GM12878 (cell line): ENCODE data around the gene HIVEP3. TPM values are rescaled to one million over a fixed set of nuclear protein-coding genes. Genes with fewer than 3 reads are reported as not detected.
"Not testable (repeated sequence)": the region's sequence is repeated elsewhere in the genome, so short reads cannot be mapped to it uniquely, and the experiment has no call there.

ENCODE experiments used
- ATAC-seq: fragments of 200-7000 bp; cut with Tn5 transposase; 3 replicates; pipeline ENCODE4 v1.9.1; 2020; ENCODE audit warnings: mild to moderate bottlenecking, moderate library complexity
- BruUV-seq: library from RNA; stranded (reverse); fragments of 400-500 nt; replicated peaks from 2 replicates; lab custom pipeline; 2021; lab: Mats Ljungman, UMichigan
- CTCF ChIA-PET: fragments of 300-600 bp; sonication (Branson Sonifier 250); formaldehyde crosslinking; extraction: SDS; loops from one replicate; lab custom pipeline; 2021; ENCODE audit warnings: inconsistent platforms; lab: Yijun Ruan, JAX
- POLR2A ChIA-PET: fragments of 350-600 bp; formaldehyde crosslinking; extraction: SDS; loops from one replicate; lab custom pipeline; 2021; ENCODE audit warnings: inconsistent platforms; lab: Charles Lee
- RAD21 ChIA-PET: fragments of 300-600 bp; sonication (Branson Sonifier 250); formaldehyde crosslinking; loops from one replicate; lab custom pipeline; 2023; ENCODE audit warnings: antibody characterized with exemption; ENCODE audit not compliant: unreplicated experiment; lab: Charles Lee
- SMC1A ChIA-PET: fragments of 300-600 bp; sonication (Branson Sonifier 250); formaldehyde crosslinking; loops from one replicate; lab custom pipeline; 2023; ENCODE audit not compliant: unreplicated experiment, uncharacterized antibody; lab: Charles Lee
- DNase-seq: peaks from one replicate; pipeline ENCODE4 v3.0.0-alpha.2; 2011; ENCODE audit warnings: low read depth, low spot score
- FAIRE-seq: peaks from 3 replicates; lab custom pipeline; 2011; peaks lifted over from hg19 to GRCh38; lab: Jason Lieb, UNC
- H2AFZ ChIP-seq: 2 replicates; pipeline ENCODE4 v1.6.0; 2011; ENCODE audit warnings: low read depth, low read length, control low read depth; ENCODE audit not compliant: control insufficient read depth
- H3K27ac ChIP-seq: 2 replicates; pipeline ENCODE4 v1.5.1; 2011; ENCODE audit warnings: control low read depth; ENCODE audit not compliant: control insufficient read depth, insufficient read depth
- H3K27me3 ChIP-seq, 2 experiments: replicated peaks in 1 of 2; 2 replicates each; pipeline versions ENCODE4 v1.6.0 to v1.6.1; 2011; ENCODE audit warnings: low read length in 1 of 2; ENCODE audit not compliant: control insufficient read depth in 2 of 2, insufficient read depth in 2 of 2
- H3K36me3 ChIP-seq, 2 experiments: 2 replicates each; pipeline ENCODE4 v1.5.1; 2011; ENCODE audit warnings: low read length in 1 of 2; ENCODE audit not compliant: control insufficient read depth in 2 of 2, insufficient read depth in 2 of 2
- H3K4me1 ChIP-seq: 2 replicates; pipeline ENCODE4 v1.6.1; 2011; ENCODE audit warnings: mild to moderate bottlenecking, low read length, moderate library complexity, mixed read lengths; ENCODE audit not compliant: control insufficient read depth, insufficient read depth
- H3K4me2 ChIP-seq: 2 replicates; pipeline ENCODE4 v1.6.0; 2011; ENCODE audit warnings: control low read depth; ENCODE audit not compliant: control insufficient read depth, insufficient read depth
- H3K4me3 ChIP-seq: fragments of 200-600 bp; sonication (generic); 2 replicates; pipeline ENCODE4 v1.5.1; 2016
- H3K79me2 ChIP-seq: 2 replicates; pipeline ENCODE4 v1.6.0; 2011; ENCODE audit warnings: low read length; ENCODE audit not compliant: control insufficient read depth, insufficient read depth
- H3K9ac ChIP-seq: 2 replicates; pipeline ENCODE4 v1.8.0; 2011; ENCODE audit warnings: low read length, control low read depth, mixed read lengths; ENCODE audit not compliant: control insufficient read depth, insufficient read depth
- H3K9me3 ChIP-seq: replicated peaks from 3 replicates; pipeline ENCODE4 v1.5.1; 2011; ENCODE audit warnings: mild to moderate bottlenecking, low read length; ENCODE audit not compliant: control insufficient read depth, insufficient read depth
- H4K20me1 ChIP-seq: 2 replicates; pipeline ENCODE4 v1.6.0; 2011; ENCODE audit not compliant: control insufficient read depth, insufficient read depth
- CBFB ChIP-seq: IDR thresholded peaks from 2 replicates; pipeline ENCODE4 v1.6.1; 2016; ENCODE audit warnings: antibody characterized with exemption, low read depth
- EED ChIP-seq: sonication (generic); IDR thresholded peaks from 2 replicates; pipeline ENCODE4 v1.6.1; 2016; ENCODE audit warnings: antibody characterized with exemption, low read depth
- SMAD1 ChIP-seq: fragments of 450-650 bp; IDR thresholded peaks from 2 replicates; pipeline ENCODE4 v1.6.1; 2018; ENCODE audit warnings: mild to moderate bottlenecking, low read depth; ENCODE audit not compliant: partially characterized antibody
- WGBS: methylation state at CpG from one replicate; pipeline ENCODE4 v1.1.6; 2016; ENCODE audit warnings: low lambda C conversion rate; ENCODE audit not compliant: insufficient replicate concordance, insufficient coverage; ENCODE audit errors: missing lambda C conversion rate; 5-methylcytosine and 5-hydroxymethylcytosine counted together
- in situ Hi-C: fragments of 300-500 bp; cut with MboI; formaldehyde crosslinking; loops from 9 replicates; pipeline ENCODE4 v1.14.3; 2018; ENCODE audit warnings: mixed read lengths
- intact Hi-C: fragments of 100-400 bp; cut with micrococcal nuclease; formaldehyde crosslinking; loops from one replicate; pipeline ENCODE4 v1.14.2; 2022; ENCODE audit not compliant: unreplicated experiment
- polyA plus RNA-seq, 11 experiments: library from polyadenylated mRNA; depleted of rRNA in 4 of 11; unstranded in 6 of 11; stranded (reverse) in 5 of 11; fragments of >200 nt; fragmentation: Nextera tagmentation in 4 of 11; fragmentation: Illumina TruSeq in 1 of 11; extraction: Ambion mirVana in 4 of 11; extraction: Trizol in 1 of 11; gene quantifications; 1 replicate in 1 of 11; 2 replicates in 10 of 11; pipeline versions ENCODE4 v1.2.1 to v1.2.3, GENCODE V29; 2011 to 2016; ENCODE audit warnings: inconsistent platforms in 2 of 11, missing spikeins in 2 of 11, low read depth in 1 of 11
- total RNA-seq, 4 experiments: library from RNA; depleted of rRNA in 3 of 4; stranded (reverse); fragments of >200 nt in 3 of 4; fragmentation: Illumina TruSeq in 1 of 4; extraction: Trizol in 1 of 4; gene quantifications; 2 replicates each; pipeline versions ENCODE4 v1.2.1 to v1.2.3, GENCODE V29; 2013 to 2021
- TF ChIP-seq, protein P1 (sequence below): fragments of 450-650 bp; IDR thresholded peaks from 2 replicates; pipeline ENCODE4 v1.6.1; 2017; ENCODE audit warnings: mild to moderate bottlenecking
- TF ChIP-seq, protein P2 (sequence below): fragments of 450-650 bp; formaldehyde crosslinking; IDR thresholded peaks from 2 replicates; pipeline ENCODE4 v1.4.0; 2020; ENCODE audit warnings: mild to moderate bottlenecking, moderate library complexity

HIVEP3 gene
- total and polyA plus RNA-seq, 10 of the 15 experiments (the other 5 are each of a cell fraction or from before 2014, with no cell fraction given) = 1.8 to 13.6 (median 3.8) TPM

DNA sequence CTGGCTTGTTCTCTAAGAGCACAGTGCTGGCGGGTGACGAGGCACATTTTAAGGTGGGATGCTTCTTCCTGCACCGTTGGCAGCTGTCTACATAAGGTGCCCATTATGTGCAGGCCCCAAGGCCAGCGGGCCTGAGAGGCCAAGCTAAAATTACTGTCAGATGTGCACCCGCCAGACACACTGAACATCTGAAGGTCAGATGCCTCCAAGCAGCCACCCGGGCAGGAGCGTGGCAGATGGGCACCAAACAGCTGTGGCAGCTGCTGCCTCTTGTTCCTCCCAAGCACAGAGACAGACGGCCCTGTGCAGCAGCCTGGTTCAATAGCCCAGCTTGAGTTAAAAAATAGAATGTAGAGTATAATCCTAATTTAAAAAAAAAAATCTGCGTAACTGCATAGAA, 222.3 kb downstream of the HIVEP3 start (continued):
- no peak for TF ChIP-seq CBFB
- TF ChIP-seq, protein P1, sequence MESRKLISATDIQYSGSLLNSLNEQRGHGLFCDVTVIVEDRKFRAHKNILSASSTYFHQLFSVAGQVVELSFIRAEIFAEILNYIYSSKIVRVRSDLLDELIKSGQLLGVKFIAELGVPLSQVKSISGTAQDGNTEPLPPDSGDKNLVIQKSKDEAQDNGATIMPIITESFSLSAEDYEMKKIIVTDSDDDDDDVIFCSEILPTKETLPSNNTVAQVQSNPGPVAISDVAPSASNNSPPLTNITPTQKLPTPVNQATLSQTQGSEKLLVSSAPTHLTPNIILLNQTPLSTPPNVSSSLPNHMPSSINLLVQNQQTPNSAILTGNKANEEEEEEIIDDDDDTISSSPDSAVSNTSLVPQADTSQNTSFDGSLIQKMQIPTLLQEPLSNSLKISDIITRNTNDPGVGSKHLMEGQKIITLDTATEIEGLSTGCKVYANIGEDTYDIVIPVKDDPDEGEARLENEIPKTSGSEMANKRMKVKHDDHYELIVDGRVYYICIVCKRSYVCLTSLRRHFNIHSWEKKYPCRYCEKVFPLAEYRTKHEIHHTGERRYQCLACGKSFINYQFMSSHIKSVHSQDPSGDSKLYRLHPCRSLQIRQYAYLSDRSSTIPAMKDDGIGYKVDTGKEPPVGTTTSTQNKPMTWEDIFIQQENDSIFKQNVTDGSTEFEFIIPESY = no peak
- TF ChIP-seq EED = no peak
- no peak for TF ChIP-seq SMAD1

DNA sequence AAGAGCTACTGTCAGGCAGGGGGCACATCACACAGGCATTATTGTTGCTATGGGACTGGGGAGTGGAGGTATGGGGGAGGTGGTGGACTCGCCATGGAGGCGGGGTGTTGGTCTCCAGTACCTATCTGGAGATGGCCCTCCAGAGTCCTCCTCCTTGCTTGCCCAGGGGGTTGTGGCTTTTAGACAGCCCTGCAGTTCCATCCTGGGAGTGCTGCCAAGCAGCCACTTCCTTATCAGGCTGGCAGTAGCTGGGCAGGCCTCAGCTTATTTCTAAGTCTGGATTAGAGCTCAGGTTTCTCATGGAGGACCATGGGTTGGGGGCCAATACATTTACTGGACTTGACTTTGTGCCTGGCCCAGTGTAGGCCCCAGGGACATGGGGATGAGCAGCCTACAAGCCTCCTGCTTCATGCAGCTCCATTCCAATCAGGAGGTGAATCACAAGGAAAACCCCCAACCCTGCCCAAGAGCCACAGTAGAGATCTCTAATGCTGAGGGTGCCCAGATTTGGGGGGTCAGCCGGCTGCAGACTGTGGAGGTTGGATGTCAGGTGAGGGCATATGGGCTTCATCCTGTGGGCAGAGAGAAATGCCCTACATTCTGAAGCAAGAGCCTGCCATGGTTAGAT, 223.5 kb downstream of the HIVEP3 start:
- Histone ChIP-seq H3K9me3 (no peaks in the 10 kb centered on the region), H3K27ac (no peak overlapping the region), H3K79me2 (no peaks in the 10 kb centered on the region), H4K20me1 (no peaks in the 10 kb centered on the region), H2AFZ (no peak overlapping the region), H3K36me3 (no peaks in the 10 kb centered on the region), H3K9ac (no peak overlapping the region), H3K27me3 (no peaks in the 10 kb centered on the region), H3K4me3 (no peak overlapping the region), H3K4me2 (no peak overlapping the region), H3K4me1 (peaks cover 22% of the 10 kb centered on the region)
- ChIA-PET CTCF (interaction anchor here (0.5 to 1.3 kb wide), 3 partner anchors 27 to 1173 kb away, joined by 3 to 4 read pairs (median 4); no protein-coding TSS in a partner anchor), POLR2A (interaction anchor here (3.7 kb wide), 1 partner anchor 13 kb away, joined by 17 read pairs; no protein-coding TSS in a partner anchor), SMC1A (interaction anchor here (1.0 to 2.5 kb wide), 8 partner anchors 12 to 117 kb away, joined by 3 to 9 read pairs (median 4); no protein-coding TSS in a partner anchor), RAD21 (interaction anchor here (1.5 to 1.6 kb wide), 2 partner anchors 11 to 33 kb away, joined by 3 to 4 read pairs; no protein-coding TSS in a partner anchor)
- BruUV-seq = no TSS peak
- 65% methylated on average over 3 of the region's 3 CpGs for WGBS
- FAIRE-seq = no peak
- intact Hi-C loops = no loop called here
- in situ Hi-C loops = no loop called here
- ATAC-seq = no peak
- TF ChIP-seq, protein P2, sequence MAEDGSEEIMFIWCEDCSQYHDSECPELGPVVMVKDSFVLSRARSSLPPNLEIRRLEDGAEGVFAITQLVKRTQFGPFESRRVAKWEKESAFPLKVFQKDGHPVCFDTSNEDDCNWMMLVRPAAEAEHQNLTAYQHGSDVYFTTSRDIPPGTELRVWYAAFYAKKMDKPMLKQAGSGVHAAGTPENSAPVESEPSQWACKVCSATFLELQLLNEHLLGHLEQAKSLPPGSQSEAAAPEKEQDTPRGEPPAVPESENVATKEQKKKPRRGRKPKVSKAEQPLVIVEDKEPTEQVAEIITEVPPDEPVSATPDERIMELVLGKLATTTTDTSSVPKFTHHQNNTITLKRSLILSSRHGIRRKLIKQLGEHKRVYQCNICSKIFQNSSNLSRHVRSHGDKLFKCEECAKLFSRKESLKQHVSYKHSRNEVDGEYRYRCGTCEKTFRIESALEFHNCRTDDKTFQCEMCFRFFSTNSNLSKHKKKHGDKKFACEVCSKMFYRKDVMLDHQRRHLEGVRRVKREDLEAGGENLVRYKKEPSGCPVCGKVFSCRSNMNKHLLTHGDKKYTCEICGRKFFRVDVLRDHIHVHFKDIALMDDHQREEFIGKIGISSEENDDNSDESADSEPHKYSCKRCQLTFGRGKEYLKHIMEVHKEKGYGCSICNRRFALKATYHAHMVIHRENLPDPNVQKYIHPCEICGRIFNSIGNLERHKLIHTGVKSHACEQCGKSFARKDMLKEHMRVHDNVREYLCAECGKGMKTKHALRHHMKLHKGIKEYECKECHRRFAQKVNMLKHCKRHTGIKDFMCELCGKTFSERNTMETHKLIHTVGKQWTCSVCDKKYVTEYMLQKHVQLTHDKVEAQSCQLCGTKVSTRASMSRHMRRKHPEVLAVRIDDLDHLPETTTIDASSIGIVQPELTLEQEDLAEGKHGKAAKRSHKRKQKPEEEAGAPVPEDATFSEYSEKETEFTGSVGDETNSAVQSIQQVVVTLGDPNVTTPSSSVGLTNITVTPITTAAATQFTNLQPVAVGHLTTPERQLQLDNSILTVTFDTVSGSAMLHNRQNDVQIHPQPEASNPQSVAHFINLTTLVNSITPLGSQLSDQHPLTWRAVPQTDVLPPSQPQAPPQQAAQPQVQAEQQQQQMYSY = no peak
- DNase-seq = no peak

DNA sequence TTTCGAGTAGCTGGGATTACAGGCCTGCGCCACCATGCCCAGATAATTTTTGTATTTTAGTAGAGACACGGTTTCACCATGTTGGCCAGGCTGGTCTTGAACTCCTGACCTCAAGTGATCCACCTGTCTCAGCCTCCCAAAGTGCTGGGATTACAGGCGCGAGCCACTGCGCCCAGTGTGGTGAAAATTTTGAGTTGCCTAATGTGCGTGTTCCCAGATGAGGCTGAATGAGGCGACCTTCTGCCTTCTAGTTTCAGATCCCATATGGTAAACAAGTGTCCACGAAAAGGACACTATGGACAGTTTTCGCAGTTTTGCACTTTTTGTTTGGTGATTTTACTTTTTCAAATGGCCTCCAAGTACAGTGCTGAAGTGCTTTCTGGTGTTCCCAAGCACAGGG, 226.8 kb downstream of the HIVEP3 start:
- H3K4me3 ChIP-seq, H3K9me3 ChIP-seq, H3K4me2 ChIP-seq, BruUV-seq, DNase-seq, H3K36me3 ChIP-seq, H3K27ac ChIP-seq, CTCF ChIA-PET, H4K20me1 ChIP-seq, in situ Hi-C loops, H2AFZ ChIP-seq, H3K9ac ChIP-seq, ATAC-seq, H3K79me2 ChIP-seq, FAIRE-seq, intact Hi-C loops, H3K27me3 ChIP-seq: not testable (repeated sequence)
- H3K4me1 ChIP-seq = peaks cover 13% of the 10 kb centered on the region
- 82% methylated on average over 10 of the region's 10 CpGs for WGBS
- RAD21 ChIA-PET = interaction anchor here (1.0 to 1.2 kb wide), 2 partner anchors 8 to 69 kb away, joined by 3 read pairs; no protein-coding TSS in a partner anchor
- POLR2A ChIA-PET = interaction anchor here (0.6 to 3.7 kb wide), 3 partner anchors 9 to 77 kb away, joined by 3 to 17 read pairs (median 7); no protein-coding TSS in a partner anchor
- SMC1A ChIA-PET = interaction anchor here (1.1 to 2.5 kb wide), 4 partner anchors 10 to 32 kb away, joined by 3 to 10 read pairs (median 6); no protein-coding TSS in a partner anchor
